Retina (tissue), 1 donor: ENCODE data around the gene NAALAD2.
A peak's percentile ranks its signal among the peaks of the same experiment; 100 is the strongest.
"Not testable (repeated sequence)": the region's sequence is repeated elsewhere in the genome, so short reads cannot be mapped to it uniquely, and the experiment has no call there.

ENCODE experiments used
- DNase-seq: peaks from one replicate; pipeline ENCODE4 v3.0.0-alpha.2; 2016

The NAALAD2 gene

GRCh38 chr11:90192869-90193582 lies 58.6 kb downstream of the NAALAD2 start:
- no peak for DNase-seq

GRCh38 chr11:90197377-90197776 lies 62.9 kb downstream of the NAALAD2 start:
- no peak for DNase-seq

- no peak for DNase-seq
Observed at GRCh38 chr11:90202342-90202741, 67.9 kb downstream of the NAALAD2 start.

DNA sequence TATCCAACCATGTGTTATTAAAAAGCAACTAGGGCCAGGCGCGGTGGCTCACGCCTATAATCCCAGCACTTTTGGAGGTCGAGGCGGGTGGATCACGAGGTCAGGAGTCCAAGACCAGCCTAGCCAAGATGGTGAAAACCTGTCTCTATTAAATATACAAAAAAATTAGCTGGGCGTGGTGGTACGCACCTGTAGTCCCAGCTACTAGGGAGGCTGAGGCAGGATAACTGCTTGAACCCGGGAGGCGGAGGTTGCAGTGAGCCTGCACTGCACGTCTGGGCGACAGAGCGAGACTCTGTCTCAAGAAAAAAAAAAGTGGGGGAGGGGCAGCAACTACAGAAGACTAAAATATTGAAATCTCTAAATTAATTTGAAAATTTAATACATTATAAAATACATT lies 69.9 kb downstream of the NAALAD2 start:
- no peak for DNase-seq

DNA sequence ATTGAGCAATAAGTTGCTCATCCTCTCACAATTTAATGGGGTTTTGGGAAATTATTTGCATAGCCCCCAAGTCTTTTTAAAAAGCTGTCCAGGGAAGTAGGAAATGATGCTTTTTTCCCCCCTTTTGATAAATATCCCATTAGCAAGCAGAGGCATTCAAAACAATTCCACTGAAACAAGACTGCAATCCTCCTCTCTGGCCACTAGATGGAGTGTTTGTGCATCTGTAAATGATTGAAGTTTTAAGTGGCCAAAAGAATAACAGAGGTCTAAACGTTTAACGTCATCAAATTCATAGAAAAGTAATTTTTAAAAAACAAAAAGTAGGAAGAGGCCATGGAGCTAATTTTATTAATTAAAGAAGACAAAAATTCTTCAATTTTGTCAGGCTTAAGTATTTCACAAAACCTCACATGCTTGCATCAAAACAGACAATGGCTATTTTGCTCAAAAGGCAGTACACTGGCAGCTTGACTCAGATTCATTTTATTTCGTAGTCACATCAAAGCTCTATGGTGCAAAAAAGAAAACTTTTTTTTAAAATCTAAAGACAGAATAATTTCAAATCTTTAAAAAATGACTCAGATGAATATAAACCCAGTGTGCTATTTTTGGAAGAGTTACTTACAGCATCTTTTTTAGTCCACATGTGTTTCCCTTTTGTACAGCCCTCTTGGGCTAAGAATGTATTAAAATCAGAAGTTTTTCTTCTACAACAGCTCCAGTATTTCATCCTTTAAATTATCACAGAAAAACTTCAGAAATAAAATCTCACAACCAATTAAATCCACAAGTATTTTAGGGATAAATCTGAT lies 70.6 kb downstream of the NAALAD2 start:
- peak; percentile 53 for DNase-seq

GRCh38 chr11:90207992-90208391 lies 73.5 kb downstream of the NAALAD2 start:
- not testable (repeated sequence) for DNase-seq

DNA sequence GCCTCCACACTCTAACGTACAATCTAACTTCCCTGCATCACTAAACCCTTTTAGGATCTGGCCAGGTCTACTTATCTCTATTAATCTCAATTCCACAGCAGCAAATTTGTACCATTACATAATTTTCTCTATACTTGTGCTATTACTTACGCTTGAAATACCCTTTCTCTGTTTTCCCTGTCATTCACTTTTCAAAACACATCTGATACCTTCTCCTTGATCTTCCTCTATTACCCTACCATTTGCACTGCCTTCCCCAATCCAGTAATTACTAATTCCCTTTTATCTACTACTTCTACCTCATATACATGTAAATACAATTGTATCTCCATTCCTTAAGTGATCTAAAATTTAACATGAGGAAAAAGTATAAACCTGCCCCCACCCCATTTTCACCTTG lies 74.4 kb downstream of the NAALAD2 start:
- DNase-seq = no peak

GRCh38 chr11:90213322-90213721 lies 78.9 kb downstream of the NAALAD2 start:
- DNase-seq = no peak

DNA sequence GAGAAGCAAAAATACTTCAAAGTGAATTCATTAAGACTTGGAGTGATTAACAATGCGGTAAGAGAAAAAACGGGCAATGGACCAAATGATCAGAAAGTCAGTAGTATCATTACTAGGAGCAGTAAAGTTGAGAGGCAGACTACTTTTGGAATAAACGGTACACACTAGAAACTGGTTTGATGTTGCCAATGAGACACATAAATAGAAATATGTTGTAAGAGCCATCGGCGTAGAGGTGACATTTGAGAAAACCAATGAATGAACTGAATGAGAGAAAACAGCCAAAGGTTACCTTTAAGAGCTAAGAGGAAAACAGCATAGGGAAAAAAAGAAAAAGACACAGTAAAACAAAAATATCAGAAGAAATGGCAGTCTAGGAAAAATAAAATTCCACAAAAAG lies 82.1 kb downstream of the NAALAD2 start:
- no peak for DNase-seq

DNA sequence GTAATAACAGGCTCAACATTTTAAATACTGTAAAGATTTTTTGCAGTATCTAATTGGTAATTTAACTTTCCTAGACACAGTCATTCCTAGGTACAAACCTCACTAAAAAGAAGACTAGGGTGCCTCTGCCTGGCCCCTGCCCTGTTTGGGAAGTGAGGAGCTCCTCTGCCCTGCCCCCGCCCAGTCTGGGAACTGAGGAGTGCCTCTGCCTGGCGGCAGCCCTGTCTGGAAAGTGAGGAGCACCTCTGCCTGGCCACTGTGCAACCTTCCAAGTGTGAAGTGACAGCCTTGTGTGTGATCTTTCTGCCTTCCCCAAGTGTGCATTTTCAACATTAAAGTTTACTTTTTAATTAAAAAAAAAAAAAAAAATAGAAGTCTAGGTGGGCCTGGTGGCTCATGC lies 84.1 kb downstream of the NAALAD2 start:
- DNase-seq = no peak

GRCh38 chr11:90219438-90219837 lies 85.0 kb downstream of the NAALAD2 start:
- DNase-seq = no peak

DNA sequence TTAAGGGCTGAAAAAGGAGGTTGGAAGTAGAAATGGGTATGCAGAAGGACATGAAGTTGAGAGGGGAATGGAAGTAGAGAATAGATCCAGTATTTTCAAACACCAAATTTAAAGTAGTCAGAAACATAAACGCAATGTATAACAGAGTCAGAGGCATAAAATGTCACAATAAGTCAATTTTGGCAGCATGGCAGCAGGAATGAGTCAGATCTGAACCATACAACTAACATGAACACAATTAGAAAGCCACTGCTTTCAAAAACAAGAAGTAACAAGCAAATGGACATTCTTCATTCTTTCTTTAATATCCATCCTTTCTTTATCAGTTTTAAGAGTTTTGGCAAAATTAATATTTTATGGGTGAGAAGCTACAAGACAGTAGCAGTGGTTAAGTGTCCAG lies 85.9 kb downstream of the NAALAD2 start:
- no peak for DNase-seq

DNA sequence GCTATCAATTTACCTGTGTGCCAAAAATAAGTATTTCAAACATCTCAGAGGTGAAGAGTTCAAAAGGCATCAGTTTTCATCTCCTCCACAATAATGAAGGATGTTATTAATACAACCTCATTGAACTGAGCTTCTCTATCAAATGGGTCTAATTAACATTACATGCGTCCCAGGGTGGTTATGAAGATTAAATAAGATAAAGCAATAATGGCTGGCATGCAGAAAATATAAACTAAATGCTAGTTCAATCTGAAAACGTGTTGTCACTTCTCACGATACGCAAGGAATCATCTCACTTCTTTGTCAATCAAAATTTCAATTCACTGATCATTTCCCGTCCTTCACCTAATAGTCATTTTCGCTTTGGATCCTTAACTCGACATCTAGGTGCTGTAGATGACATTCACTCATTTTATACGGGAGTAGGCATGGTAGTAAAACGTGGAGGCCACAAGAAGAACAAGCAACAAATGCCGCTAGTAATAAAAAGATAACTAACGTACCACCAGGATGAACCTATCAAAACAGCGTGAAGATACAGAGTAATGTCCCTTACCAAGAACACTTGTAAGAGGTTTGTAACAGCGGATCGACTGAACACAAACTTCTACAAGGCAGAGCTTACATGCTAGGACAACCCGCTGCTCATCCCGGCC lies 87.5 kb downstream of the NAALAD2 start:
- no peak for DNase-seq

- DNase-seq = peak; percentile 93
Observed at GRCh38 chr11:90222459-90223247, 88.2 kb downstream of the NAALAD2 start, which contains the start of gene CHORDC1. TSS of gene CHORDC1 (minus strand) at chr11:90223049. CDS start at chr11:90222954, 95 bp downstream.

- no peak for DNase-seq
Observed at GRCh38 chr11:90223248-90223585, 88.8 kb downstream of the NAALAD2 start.

DNA sequence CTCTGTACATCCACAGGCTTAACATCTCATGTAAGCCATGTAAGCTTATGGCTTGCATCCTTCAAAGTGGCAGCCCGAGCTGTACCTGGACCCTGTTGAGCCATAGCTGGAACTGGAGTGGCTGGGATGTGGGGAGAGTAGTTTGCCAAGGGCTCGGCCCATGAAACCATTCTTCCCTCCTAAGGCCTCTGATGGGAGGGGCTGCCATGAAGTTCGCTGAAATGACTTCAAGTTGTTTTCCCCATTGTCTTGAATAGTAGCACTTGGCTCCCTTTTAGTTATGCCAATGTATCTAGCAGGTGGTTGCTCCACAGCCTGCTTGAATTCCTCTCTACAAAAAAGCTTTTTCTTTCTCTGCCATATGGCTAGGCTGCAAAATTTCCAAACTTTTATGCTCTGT lies 93.6 kb downstream of the NAALAD2 start:
- DNase-seq = no peak

DNA sequence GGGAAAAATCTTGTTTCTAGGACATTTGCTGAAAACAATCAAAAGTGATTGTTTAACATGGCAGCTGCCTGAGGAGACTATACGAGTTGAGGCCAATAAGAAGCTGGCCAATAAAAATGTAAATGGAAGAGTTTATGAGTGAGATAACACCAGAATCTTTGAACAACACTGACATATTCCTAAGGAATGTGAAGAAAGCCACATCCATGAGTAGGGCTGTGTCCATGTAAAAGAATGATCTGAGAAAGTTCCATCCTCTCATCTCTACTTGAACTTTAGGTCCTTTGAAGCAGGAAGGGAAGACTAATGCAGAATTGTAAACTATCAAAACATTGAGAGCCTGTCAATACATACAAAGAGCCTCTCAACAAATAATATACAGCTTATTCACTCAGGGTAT lies 95.3 kb downstream of the NAALAD2 start:
- no peak for DNase-seq

- DNase-seq = no peak
Observed at GRCh38 chr11:90234977-90235376, 100.5 kb downstream of the NAALAD2 start.

GRCh38 chr11:90235526-90235925 lies 101.1 kb downstream of the NAALAD2 start:
- no peak for DNase-seq

DNA sequence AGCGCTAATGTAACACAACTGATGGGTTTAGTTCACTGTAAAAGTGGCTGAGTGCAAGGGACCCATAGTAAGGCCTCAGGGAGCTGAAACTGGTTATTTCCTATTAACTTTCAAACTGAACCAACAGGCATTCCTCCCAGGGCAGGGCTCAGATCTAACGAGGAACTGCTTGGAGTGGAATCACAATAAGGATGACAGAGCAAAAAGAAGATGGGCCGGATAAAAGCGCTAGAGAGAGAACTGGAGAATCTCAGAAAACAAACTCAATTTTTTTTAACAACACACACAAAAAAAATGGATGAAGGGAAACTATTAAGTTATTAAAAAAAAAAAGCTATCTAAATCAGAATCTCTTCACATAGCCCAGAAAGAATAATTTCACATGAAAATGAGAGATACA lies 102.5 kb downstream of the NAALAD2 start:
- no peak for DNase-seq

GRCh38 chr11:90239967-90240636 lies 105.6 kb downstream of the NAALAD2 start:
- DNase-seq = not testable (repeated sequence)

DNA sequence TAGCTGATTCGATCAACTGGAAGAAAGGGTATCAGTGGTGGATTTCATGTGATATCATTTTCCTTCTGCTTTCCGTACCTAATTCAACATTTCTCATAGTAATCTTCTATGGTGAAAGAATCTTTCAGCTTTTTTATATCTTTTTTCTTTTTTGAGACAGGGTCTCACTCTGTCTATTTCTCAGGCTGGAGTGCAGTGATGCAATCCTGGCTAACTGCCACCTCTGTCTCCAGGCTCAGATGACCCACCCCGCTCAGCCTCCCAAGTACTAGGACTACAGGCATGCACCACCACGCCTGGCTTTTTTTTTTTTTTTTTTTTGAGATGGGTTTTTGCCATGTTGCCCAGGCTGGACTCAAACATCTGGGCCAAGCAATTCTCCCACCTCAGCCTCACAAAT lies 107.0 kb downstream of the NAALAD2 start:
- no peak for DNase-seq
